ENCODE measurements around the gene LMO7.

The LMO7 gene

GRCh38 chr13:75879656-75880055 lies 243.5 kb downstream of the LMO7 start:
- H3K4me3 ChIP-seq (ENCODE audit: low read depth, low read length), result no peak overlapping the region

DNA sequence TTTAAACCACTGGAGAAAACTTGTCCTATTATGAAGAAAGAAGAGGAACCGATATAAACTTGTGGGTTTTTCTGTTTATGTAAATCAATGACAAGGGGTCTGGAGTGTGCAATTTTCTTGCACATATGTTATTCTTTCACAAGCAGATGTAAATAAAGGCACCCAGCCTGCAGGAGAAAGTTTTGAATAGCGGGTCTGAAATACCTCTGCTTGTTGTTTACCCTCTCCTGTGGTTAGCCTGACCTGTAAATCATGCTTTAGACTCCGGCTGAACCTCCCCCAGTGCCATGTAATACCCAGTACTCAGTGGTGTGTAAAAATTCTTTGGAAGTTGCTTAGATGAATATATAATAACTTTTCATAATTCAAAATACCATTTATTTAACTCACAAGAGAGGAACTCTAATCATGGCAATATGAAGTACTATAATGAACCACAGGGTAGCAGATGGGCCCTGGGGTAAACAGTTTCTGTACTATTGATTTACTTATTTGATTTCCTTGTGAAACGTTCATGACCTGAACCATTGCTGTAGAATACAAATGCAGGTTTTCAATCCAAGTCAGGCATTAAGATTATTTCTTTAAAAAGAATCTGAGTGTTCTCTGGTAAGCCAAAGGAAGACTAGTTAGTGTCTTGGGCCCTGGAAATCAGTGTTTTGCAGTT lies 245.1 kb downstream of the LMO7 start:
- CTCF ChIA-PET, result interaction anchor here (4.2 kb wide), 1 partner anchor 592 kb away, joined by 23 read pairs; no protein-coding TSS in a partner anchor
- no peak for DNase-seq (ENCODE audit: low read depth, low spot score)
- H3K4me3 ChIP-seq (ENCODE audit: low read depth, low read length), result no peak overlapping the region
- no peak for TF ChIP-seq CTCF (IDR thresholded peaks at IDR 0.05; ENCODE audit: insufficient read depth, low read length, missing control alignments)
- POLR2A ChIA-PET, result no interaction called here

More at GRCh38 chr13:75879656-75880055, 243.5 kb downstream of the LMO7 start:
- ChIA-PET POLR2A (no interaction called here), CTCF (interaction anchor here (4.2 kb wide), 1 partner anchor 594 kb away, joined by 23 read pairs; no protein-coding TSS in a partner anchor)
- no peak for TF ChIP-seq CTCF (IDR thresholded peaks at IDR 0.05; ENCODE audit: insufficient read depth, low read length, missing control alignments)
- DNase-seq (ENCODE audit: low read depth, low spot score), result no peak

DNA sequence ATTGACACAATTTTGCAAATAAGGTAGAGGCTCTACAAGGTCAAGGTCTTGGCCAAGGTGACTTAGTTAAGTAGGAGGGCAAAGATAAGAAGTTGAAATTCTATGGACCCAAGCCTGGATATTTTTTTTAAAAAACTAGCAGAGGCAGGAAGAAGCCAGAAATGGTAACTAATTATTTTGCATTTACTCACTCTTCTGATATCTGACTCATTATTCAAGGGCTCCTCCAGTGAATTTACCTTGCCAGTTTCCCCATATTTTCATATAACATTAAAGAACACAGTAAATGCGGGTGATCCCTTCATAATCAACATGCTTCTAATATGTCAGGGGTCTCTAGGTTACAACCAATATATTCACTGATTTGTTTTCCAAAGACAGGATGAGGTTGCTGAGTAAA lies 246.1 kb downstream of the LMO7 start:
- H3K4me3 ChIP-seq (ENCODE audit: low read depth, low read length), result no peak overlapping the region
- POLR2A ChIA-PET, result no interaction called here
- DNase-seq (ENCODE audit: low read depth, low spot score), result no peak
- TF ChIP-seq CTCF (IDR thresholded peaks at IDR 0.05; ENCODE audit: insufficient read depth, low read length, missing control alignments), result no peak
- CTCF ChIA-PET, result interaction anchor here (1.2 to 4.2 kb wide), 2 partner anchors 590 to 591 kb away, joined by 3 to 23 read pairs; no protein-coding TSS in a partner anchor

GRCh38 chr13:75889427-75889826 lies 253.3 kb downstream of the LMO7 start:
- ChIA-PET CTCF (interaction anchor here (1.0 to 2.0 kb wide), 3 partner anchors 13 to 584 kb away, joined by 3 to 7 read pairs (median 6); no protein-coding TSS in a partner anchor), POLR2A (no interaction called here)
- no peak overlapping the region for H3K4me3 ChIP-seq (ENCODE audit: low read depth, low read length)
- TF ChIP-seq CTCF (IDR thresholded peaks at IDR 0.05; ENCODE audit: insufficient read depth, low read length, missing control alignments), result no peak
- DNase-seq (ENCODE audit: low read depth, low spot score), result no peak

DNA sequence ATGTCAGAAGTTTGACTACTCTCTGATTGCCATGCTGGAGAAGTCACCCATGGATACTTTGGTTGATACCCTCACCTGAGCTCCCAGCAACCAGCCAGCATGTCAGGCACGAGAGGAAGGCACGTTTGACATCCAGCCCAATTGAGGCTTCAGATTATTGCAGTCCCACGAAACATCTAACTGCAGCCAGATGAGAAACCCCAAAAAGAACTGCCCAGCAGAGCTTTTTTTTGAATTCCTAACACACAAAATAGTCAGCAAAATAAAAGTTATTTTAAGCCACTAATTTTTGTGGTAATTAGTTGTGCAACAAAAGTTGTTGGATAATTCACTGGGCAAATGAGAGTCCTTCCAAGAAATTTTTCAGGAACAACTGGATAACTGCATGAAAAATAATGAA lies 259.0 kb downstream of the LMO7 start:
- CTCF ChIA-PET, result interaction anchor here (1.1 to 1.4 kb wide), 2 partner anchors 19 to 578 kb away, joined by 4 to 8 read pairs; no protein-coding TSS in a partner anchor
- H3K4me3 ChIP-seq (ENCODE audit: low read depth, low read length), result no peak overlapping the region
- no peak for DNase-seq (ENCODE audit: low read depth, low spot score)
- TF ChIP-seq CTCF (IDR thresholded peaks at IDR 0.05; ENCODE audit: insufficient read depth, low read length, missing control alignments), result no peak
- POLR2A ChIA-PET, result no interaction called here

DNA sequence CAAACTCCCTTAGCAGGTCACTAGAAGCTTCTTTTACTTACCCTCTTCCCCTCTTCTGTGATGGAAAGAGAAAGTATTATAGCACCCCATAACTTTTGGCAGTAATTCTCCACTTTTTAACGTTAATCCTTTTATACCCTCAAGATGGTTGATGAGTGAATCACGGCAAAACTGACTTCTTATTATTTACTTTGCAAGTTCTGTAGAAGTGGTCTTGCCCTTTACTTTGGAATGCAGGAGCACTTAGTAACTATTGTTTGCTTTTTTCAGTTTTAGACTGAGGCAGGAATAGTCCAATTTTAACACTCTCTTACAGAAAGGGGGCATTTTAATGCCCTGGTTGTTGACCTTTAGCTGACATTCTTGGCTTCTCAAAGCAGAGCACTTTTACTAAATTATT lies 260.1 kb downstream of the LMO7 start:
- no peak for DNase-seq (ENCODE audit: low read depth, low spot score)
- no peak for TF ChIP-seq CTCF (IDR thresholded peaks at IDR 0.05; ENCODE audit: insufficient read depth, low read length, missing control alignments)
- ChIA-PET CTCF (interaction anchor here (1.2 kb wide), 1 partner anchor 20 kb away, joined by 5 read pairs; no protein-coding TSS in a partner anchor), POLR2A (no interaction called here)
- no peak overlapping the region for H3K4me3 ChIP-seq (ENCODE audit: low read depth, low read length)

Measured in AG04449 (cell line).